RWPE1 (cell line): ENCODE results near the gene LRTM1.
A peak's percentile ranks its signal among the peaks of the same experiment; 100 is the strongest.

Experiments used
- CTCF ChIA-PET: fragments of 350-600 bp; sonication (Branson Sonifier 250); formaldehyde crosslinking; extraction: SDS; loops from one replicate; lab custom pipeline; 2021; lab: Yijun Ruan, JAX
- POLR2A ChIA-PET: fragments of 400-600 bp; formaldehyde crosslinking; extraction: SDS; loops from one replicate; lab custom pipeline; 2020; ENCODE audit warnings: antibody characterized with exemption; ENCODE audit not compliant: low non-redundant PET; lab: Yijun Ruan, JAX
- DNase-seq: peaks from one replicate; pipeline ENCODE4 v3.0.0; 2012; ENCODE audit warnings: low spot score
- H3K27ac ChIP-seq: fragments of 450-650 bp; 2 replicates; pipeline ENCODE4 v1.5.1; 2017
- TF ChIP-seq, protein P1 (sequence below): fragments of 450-650 bp; conservative IDR thresholded peaks from 2 replicates; pipeline ENCODE4 v1.5.1; 2017; ENCODE audit warnings: low read depth, mild to moderate bottlenecking

Gene LRTM1

DNA sequence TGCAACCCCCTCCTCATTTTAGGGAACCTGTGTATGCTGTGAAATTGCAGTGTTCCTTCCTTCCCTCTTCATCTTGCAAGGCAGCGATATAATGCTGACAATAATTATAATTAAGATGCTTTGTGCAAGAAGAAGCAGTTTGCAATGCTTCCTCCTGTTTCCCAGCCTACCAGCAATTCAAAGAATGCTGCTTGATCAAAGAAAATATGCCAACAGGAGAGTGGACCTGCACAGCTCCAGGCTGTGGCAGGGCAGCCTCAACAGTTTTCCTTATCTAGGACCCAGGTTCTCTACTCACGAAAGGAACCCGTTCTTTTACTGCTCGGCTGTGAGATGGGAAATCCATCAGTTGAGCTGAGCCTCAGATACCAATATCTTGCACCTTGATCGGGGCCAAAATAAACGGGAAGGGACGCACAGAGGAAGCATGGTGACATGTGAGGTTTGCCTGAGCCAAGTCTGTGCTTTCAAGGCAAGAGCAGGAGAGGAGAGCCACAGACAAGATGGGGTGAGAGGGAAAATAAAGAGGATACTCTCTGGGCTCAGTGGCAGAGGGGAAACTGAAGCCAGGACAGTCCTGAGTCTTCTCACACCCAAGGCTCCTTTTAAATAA lies 22.6 kb upstream of the LRTM1 start:
- CTCF ChIA-PET: no interaction called here
- H3K27ac ChIP-seq: peak overlapping the region; percentile 55
- TF ChIP-seq, protein P1, sequence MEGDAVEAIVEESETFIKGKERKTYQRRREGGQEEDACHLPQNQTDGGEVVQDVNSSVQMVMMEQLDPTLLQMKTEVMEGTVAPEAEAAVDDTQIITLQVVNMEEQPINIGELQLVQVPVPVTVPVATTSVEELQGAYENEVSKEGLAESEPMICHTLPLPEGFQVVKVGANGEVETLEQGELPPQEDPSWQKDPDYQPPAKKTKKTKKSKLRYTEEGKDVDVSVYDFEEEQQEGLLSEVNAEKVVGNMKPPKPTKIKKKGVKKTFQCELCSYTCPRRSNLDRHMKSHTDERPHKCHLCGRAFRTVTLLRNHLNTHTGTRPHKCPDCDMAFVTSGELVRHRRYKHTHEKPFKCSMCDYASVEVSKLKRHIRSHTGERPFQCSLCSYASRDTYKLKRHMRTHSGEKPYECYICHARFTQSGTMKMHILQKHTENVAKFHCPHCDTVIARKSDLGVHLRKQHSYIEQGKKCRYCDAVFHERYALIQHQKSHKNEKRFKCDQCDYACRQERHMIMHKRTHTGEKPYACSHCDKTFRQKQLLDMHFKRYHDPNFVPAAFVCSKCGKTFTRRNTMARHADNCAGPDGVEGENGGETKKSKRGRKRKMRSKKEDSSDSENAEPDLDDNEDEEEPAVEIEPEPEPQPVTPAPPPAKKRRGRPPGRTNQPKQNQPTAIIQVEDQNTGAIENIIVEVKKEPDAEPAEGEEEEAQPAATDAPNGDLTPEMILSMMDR: no peak
- POLR2A ChIA-PET: no interaction called here
- DNase-seq: no peak

- POLR2A ChIA-PET: no interaction called here
- CTCF ChIA-PET: no interaction called here
- H3K27ac ChIP-seq: peak overlapping the region; percentile 47; the same call in 1 of the 2 replicates
- DNase-seq: no peak
- TF ChIP-seq, protein P1: no peak
Measured at GRCh38 chr3:54949491-54950044, 21.7 kb upstream of the LRTM1 start.

DNA sequence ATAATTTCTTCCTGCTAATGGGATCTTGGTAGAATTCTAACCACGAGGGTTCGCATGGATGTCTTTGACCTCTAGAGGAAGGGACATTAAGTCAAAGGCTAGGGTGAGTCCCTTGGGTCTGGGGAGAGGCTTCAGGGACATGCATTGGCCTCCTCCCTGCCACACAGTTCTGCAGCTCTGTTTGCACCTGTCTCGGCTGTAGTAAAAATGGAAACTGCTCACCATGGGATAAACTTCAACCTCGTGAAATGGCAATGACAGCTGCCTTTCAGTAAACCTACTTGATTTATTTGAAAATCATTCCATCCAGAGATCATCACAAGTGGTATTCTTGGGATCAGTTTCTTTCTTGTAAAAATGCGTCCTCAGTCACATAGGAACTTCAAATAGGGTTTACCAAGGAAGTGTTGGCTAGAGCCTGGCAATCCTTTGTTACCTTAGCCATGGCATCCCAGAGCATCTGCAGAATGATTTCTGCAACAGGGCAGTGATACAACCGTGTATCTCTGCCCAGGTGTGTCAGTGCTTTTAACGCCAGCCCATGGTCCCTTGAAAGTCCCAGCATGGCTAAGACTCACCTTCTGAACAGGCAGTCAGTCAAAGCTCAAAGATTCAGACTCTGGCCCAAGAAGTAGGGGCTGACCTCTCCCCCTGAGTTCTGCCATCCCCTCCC lies 14.0 kb upstream of the LRTM1 start:
- DNase-seq: no peak
- TF ChIP-seq, protein P1: no peak
- CTCF ChIA-PET: no interaction called here
- H3K27ac ChIP-seq: no peak overlapping the region
- POLR2A ChIA-PET: no interaction called here

DNA sequence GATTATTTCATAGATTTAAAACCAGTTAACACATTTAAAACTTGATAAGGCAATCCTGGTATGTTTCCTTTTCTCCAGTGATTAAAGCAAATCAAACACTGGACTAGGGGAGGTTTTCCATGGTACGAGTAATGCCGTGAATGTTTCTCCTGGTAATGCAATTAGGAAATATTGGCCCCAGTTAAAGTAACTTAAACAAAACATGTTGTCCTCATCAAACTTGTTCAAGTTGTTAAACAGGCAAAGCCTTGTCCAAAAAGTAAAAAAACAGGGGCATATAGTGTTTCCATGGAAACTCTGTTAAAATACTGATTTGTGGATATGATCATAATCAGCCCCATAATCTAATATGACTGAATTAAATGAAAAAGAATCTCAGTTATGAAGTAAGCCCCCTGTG lies 13.1 kb upstream of the LRTM1 start:
- ChIA-PET CTCF (no interaction called here), POLR2A (no interaction called here)
- H3K27ac ChIP-seq: no peak overlapping the region
- DNase-seq: no peak
- TF ChIP-seq, protein P1: no peak

DNA sequence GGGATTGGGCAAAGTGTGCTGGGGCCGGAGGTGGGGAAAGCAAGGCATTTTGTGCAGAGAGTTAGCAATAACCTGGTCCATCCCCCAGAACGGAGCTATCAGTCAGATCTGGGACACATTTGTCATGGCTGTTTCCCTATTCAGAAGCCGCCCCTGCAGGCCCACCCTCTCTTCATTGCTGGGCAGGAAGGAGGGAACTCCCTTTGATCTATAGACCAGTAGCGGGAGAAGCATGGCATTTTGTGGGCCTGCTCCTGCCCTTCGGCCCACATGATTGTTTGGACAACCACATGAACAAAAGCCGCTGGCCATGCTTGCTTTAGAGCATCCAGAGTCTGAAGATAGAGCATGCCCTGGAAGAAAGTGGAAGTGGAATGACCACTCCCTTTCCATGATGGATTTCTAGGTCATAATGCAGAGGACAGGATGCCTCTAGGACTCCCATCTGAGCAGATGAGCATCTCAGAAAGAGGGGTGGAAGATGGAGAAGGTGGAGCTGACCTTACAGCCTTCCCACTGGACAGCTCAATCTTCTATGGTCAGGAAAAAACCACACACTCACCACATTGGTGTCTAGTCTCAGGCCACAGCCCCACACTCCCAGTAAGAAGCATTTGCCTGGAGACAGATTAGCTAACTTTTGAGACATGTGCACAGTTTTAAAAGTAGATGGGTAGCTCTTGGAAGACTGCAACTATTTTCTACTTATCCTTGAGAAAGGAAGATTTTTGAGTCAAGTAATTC lies 11.9 kb upstream of the LRTM1 start:
- CTCF ChIA-PET: no interaction called here
- H3K27ac ChIP-seq: no peak overlapping the region
- POLR2A ChIA-PET: no interaction called here
- TF ChIP-seq, protein P1: no peak
- DNase-seq: no peak

DNA sequence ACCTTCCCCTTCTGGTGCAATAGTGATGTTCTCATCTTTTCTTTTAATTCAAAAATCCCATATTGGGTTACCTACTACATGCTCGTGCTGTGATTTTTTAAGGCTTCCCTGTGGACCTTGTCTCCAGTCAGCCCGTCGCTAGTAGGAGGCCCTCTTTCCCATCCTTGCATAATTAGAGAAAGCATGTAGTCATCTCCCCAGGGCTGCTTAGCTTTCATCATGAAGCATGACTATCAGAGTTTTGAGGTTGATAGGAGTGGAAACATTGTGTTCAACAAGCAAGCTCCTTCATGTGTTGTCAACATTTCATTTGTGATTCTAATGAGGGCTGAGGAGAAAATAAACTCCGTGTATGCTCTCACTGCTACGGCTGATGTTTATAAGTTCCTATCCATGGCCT lies 8.7 kb upstream of the LRTM1 start:
- CTCF ChIA-PET: no interaction called here
- H3K27ac ChIP-seq: no peak overlapping the region
- POLR2A ChIA-PET: no interaction called here
- TF ChIP-seq, protein P1: no peak
- no peak for DNase-seq
